ENCODE results near the gene RAB38.

DNA sequence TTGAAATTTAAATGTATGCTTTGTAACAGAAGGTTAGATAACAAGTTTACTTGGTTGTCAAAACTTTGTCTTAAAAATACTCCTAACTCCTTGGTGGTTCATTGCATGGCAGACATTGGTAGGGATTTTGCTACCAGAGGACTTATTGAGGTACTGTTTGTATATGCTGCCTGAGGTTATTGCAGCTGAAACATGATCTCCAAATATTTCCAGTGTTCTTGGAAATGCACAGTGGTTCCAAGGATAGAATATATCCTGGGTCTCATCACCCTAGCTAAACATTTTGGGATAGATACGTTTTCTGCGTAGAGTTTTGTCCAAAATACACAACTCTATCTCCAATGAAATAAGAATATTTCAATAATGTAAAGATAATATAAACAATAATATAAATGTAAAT is 109.2 kb downstream of the RAB38 start:
- TF ChIP-seq ZNF274 (IDR thresholded peaks at IDR 0.05; ENCODE audit: low read depth, low read length): no peak
- TF ChIP-seq YY1 (IDR thresholded peaks at IDR 0.05; ENCODE audit: insufficient read depth, insufficient read length): no peak
- TF ChIP-seq SUZ12 (IDR thresholded peaks at IDR 0.05; ENCODE audit: extremely low read depth, insufficient read depth, insufficient read length): no peak
